Motor neuron (in vitro differentiated cells): ENCODE results near the gene RAB37. TPM values are rescaled to one million over a fixed set of nuclear protein-coding genes. Genes with fewer than 3 reads are reported as not detected.

Source experiments
- ATAC-seq, 8 experiments: fragments of 200-7000 bp; cut with Tn5 transposase; replicated peaks in 6 of 8; 2 replicates each; pipeline ENCODE4 v1.8.0; 2021; ENCODE audit warnings: mild to moderate bottlenecking in 8 of 8, moderate library complexity in 8 of 8
- H3K27ac ChIP-seq, 2 donors: fragments of 250-450 bp; sonication (Bioruptor Pico); 2 replicates each; pipeline ENCODE4 v1.9.0; 2021; ENCODE audit warnings: antibody characterized with exemption in 2 of 2, mild to moderate bottlenecking in 2 of 2, moderate library complexity in 1 of 2
- H3K4me1 ChIP-seq, 2 donors: fragments of 250-450 bp; sonication (Bioruptor Pico); replicated peaks in 1 of 2; 2 replicates each; pipeline ENCODE4 v1.6.1; 2021; ENCODE audit warnings: antibody characterized with exemption in 2 of 2, mild to moderate bottlenecking in 2 of 2, moderate library complexity in 1 of 2
- H3K4me3 ChIP-seq, 5 donors: fragments of 250-450 bp; sonication (Bioruptor Pico); 2 replicates each; pipeline ENCODE4 v1.9.0; 2021; ENCODE audit warnings: antibody characterized with exemption in 5 of 5, mild to moderate bottlenecking in 5 of 5, moderate library complexity in 4 of 5
- WGBS, 10 experiments: fragments of 450-650 bp; shearing (Covaris generic); methylation state at CpG; one replicate each; pipeline ENCODE4 v1.0.0; 2022; 5-methylcytosine and 5-hydroxymethylcytosine counted together
- in situ Hi-C, 9 experiments: fragments of 400-800 bp; cut with MboI; loops; one replicate each; pipeline ENCODE4 v1.15.0; 2021; ENCODE audit warnings: low sequenced_read_pairs in 9 of 9, low pct_unique_long_range_greater_than_20kb in 2 of 9; ENCODE audit not compliant: unreplicated experiment in 9 of 9
- total RNA-seq, 8 experiments: library from RNA; unstranded; fragments of 300-600 nt; gene quantifications; 2 replicates each; pipeline versions ENCODE4 v1.2.3 to v1.2.4, GENCODE V29; 2022

The RAB37 gene
- total RNA-seq, 8 experiments from 2014 or later = 0.14 to 1.2 (median 0.43) TPM

- ATAC-seq = no peak
- H3K4me1 ChIP-seq = peaks cover 40 to 60% of the 10 kb centered on the region in 2 donors
- H3K4me3 ChIP-seq = no peak overlapping the region
These were observed 22.3 kb downstream of the RAB37 start for GRCh38 chr17:74759243-74759801.

GRCh38 chr17:74759941-74760340, 22.9 kb downstream of the RAB37 start:
- H3K4me3 ChIP-seq = no peak overlapping the region
- ATAC-seq = no peak
- in situ Hi-C loops = loop anchor here in 1 of 9 experiments (25.0 kb wide), 1 partner anchor 102 kb away; the partner anchor contains the start of genes FDXR and GRIN2C
- 30 to 100% (median 77%) methylated on average over 1 to 6 of the region's 10 CpGs; no CpG with 5 or more reads in 6 of the 10 experiments for WGBS, 10 experiments
- H3K4me1 ChIP-seq = peaks cover 47 to 66% of the 10 kb centered on the region in 2 donors
- H3K27ac ChIP-seq = peak overlapping the region in 1 of 2 donors; percentile 35

More at GRCh38 chr17:74759243-74759801, 22.3 kb downstream of the RAB37 start:
- WGBS, 10 experiments = 17 to 60% methylated on average over 1 of the region's 9 CpGs; no CpG with 5 or more reads in 8 of the 10 experiments
- no peak overlapping the region for H3K27ac ChIP-seq
- in situ Hi-C loops = loop anchor here in 1 of 9 experiments (25.0 kb wide), 1 partner anchor 103 kb away; the partner anchor contains the start of genes FDXR and GRIN2C

GRCh38 chr17:74760404-74761105, 23.5 kb downstream of the RAB37 start:
- peak overlapping the region in 1 of 2 donors; percentile 35 for H3K27ac ChIP-seq
- 17 to 44% (median 40%) methylated on average over 2 to 3 of the region's 7 CpGs; no CpG with 5 or more reads in 5 of the 10 experiments for WGBS, 10 experiments
- in situ Hi-C loops = loop anchor here in 1 of 9 experiments (25.0 kb wide), 1 partner anchor 102 kb away; the partner anchor contains the start of genes FDXR and GRIN2C
- peaks cover 49 to 67% of the 10 kb centered on the region in 2 donors for H3K4me1 ChIP-seq
- ATAC-seq = peak; percentile 30 to 47 (median 40)
- no peak overlapping the region for H3K4me3 ChIP-seq

- no peak overlapping the region for H3K4me3 ChIP-seq
- WGBS, 10 experiments = 25 to 38% (median 29%) methylated on average over 2 of the region's 5 CpGs; no CpG with 5 or more reads in 7 of the 10 experiments
- in situ Hi-C loops = loop anchor here in 1 of 9 experiments (25.0 kb wide), 1 partner anchor 101 kb away; the partner anchor contains the start of genes FDXR and GRIN2C
- peaks cover 49 to 67% of the 10 kb centered on the region in 2 donors for H3K4me1 ChIP-seq
- no peak for ATAC-seq
- H3K27ac ChIP-seq = peak overlapping the region in 1 of 2 donors; percentile 35
These were observed 24.4 kb downstream of the RAB37 start for GRCh38 chr17:74761419-74761818.

- in situ Hi-C loops = loop anchor here in 1 of 9 experiments (25.0 kb wide), 1 partner anchor 100 kb away; the partner anchor contains the start of genes FDXR and GRIN2C
- ATAC-seq = no peak
- Histone ChIP-seq H3K4me1 (peaks cover 49 to 67% of the 10 kb centered on the region in 2 donors), H3K4me3 (no peak overlapping the region), H3K27ac (no peak overlapping the region)
- WGBS, 10 experiments = 60 to 100% (median 93%) methylated on average over 1 to 5 of the region's 11 CpGs; no CpG with 5 or more reads in 4 of the 10 experiments
These were observed 24.9 kb downstream of the RAB37 start for GRCh38 chr17:74761931-74762330.

- ATAC-seq = peak; percentile 4 to 79 (median 72)
- H3K4me3 ChIP-seq = no peak overlapping the region
- peaks cover 46 to 51% of the 10 kb centered on the region in 2 donors for H3K4me1 ChIP-seq
- 90% methylated on average over 2 of the region's 16 CpGs; no CpG with 5 or more reads in 9 of the 10 experiments for WGBS, 10 experiments
- in situ Hi-C loops = loop anchor here in 1 of 9 experiments (25.0 kb wide), 1 partner anchor 99 kb away; the partner anchor contains the start of genes FDXR and GRIN2C
- H3K27ac ChIP-seq = no peak overlapping the region
These were observed 26.7 kb downstream of the RAB37 start for GRCh38 chr17:74763565-74764387.

GRCh38 chr17:74764751-74765286, 27.8 kb downstream of the RAB37 start:
- no peak overlapping the region for H3K4me3 ChIP-seq
- 56 to 100% (median 100%) methylated on average over 1 to 2 of the region's 4 CpGs; no CpG with 5 or more reads in 5 of the 10 experiments for WGBS, 10 experiments
- peak overlapping the region in 1 of 2 donors; percentile 20 for H3K27ac ChIP-seq
- ATAC-seq = no peak
- peaks cover 41 to 44% of the 10 kb centered on the region in 2 donors for H3K4me1 ChIP-seq
- in situ Hi-C loops = loop anchor here in 1 of 9 experiments (25.0 kb wide), 1 partner anchor 97 kb away; the partner anchor contains the start of genes FDXR and GRIN2C

GRCh38 chr17:74766413-74766812, 29.4 kb downstream of the RAB37 start:
- no peak for ATAC-seq
- 89 to 100% (median 100%) methylated on average over 1 of the region's 2 CpGs; no CpG with 5 or more reads in 5 of the 10 experiments for WGBS, 10 experiments
- in situ Hi-C loops = loop anchor here in 1 of 9 experiments (25.0 kb wide), 1 partner anchor 96 kb away; the partner anchor contains the start of genes FDXR and GRIN2C
- no peak overlapping the region for H3K27ac ChIP-seq
- peaks cover 25 to 28% of the 10 kb centered on the region in 2 donors for H3K4me1 ChIP-seq
- H3K4me3 ChIP-seq = no peak overlapping the region

- peaks cover 24 to 25% of the 10 kb centered on the region in 2 donors for H3K4me1 ChIP-seq
- WGBS, 10 experiments = 100% methylated on average over 1 of the region's 10 CpGs; no CpG with 5 or more reads in 9 of the 10 experiments
- ATAC-seq = no peak
These were observed 30.1 kb downstream of the RAB37 start for GRCh38 chr17:74767111-74767516.

GRCh38 chr17:74768069-74768762, 31.2 kb downstream of the RAB37 start:
- 46 to 94% (median 88%) methylated on average over 3 to 8 of the region's 17 CpGs; no CpG with 5 or more reads in 6 of the 10 experiments for WGBS, 10 experiments
- Histone ChIP-seq H3K4me1 (peaks cover 18 to 20% of the 10 kb centered on the region in 2 donors), H3K27ac (no peak overlapping the region), H3K4me3 (no peak overlapping the region)
- in situ Hi-C loops = loop anchor here in 1 of 9 experiments (25.0 kb wide), 1 partner anchor 94 kb away; the partner anchor contains the start of genes FDXR and GRIN2C
- ATAC-seq = peak in 1 of 8 experiments; percentile 29

More at GRCh38 chr17:74767111-74767516, 30.1 kb downstream of the RAB37 start:
- H3K27ac ChIP-seq = no peak overlapping the region
- in situ Hi-C loops = loop anchor here in 1 of 9 experiments (25.0 kb wide), 1 partner anchor 95 kb away; the partner anchor contains the start of genes FDXR and GRIN2C
- no peak overlapping the region for H3K4me3 ChIP-seq

- Histone ChIP-seq H3K4me1 (peaks cover 13 to 15% of the 10 kb centered on the region in 2 donors), H3K27ac (no peak overlapping the region), H3K4me3 (no peak overlapping the region)
- in situ Hi-C loops = loop anchor here in 1 of 9 experiments (25.0 kb wide), 1 partner anchor 94 kb away; the partner anchor contains the start of genes FDXR and GRIN2C
- 40 to 100% (median 70%) methylated on average over 1 to 3 of the region's 7 CpGs; no CpG with 5 or more reads in 5 of the 10 experiments for WGBS, 10 experiments
- no peak for ATAC-seq
These were observed 31.7 kb downstream of the RAB37 start for GRCh38 chr17:74768763-74769114.
